GM21576 (cell line): ENCODE measurements around the gene ABCA5.

Experiments
- ATAC-seq: cut with Tn5 transposase; IDR thresholded peaks from one replicate; pipeline ENCODE4 v1.9.1; 2021; ENCODE audit warnings: mild to moderate bottlenecking, moderate library complexity; ENCODE audit not compliant: unreplicated experiment

The ABCA5 gene, protein sequence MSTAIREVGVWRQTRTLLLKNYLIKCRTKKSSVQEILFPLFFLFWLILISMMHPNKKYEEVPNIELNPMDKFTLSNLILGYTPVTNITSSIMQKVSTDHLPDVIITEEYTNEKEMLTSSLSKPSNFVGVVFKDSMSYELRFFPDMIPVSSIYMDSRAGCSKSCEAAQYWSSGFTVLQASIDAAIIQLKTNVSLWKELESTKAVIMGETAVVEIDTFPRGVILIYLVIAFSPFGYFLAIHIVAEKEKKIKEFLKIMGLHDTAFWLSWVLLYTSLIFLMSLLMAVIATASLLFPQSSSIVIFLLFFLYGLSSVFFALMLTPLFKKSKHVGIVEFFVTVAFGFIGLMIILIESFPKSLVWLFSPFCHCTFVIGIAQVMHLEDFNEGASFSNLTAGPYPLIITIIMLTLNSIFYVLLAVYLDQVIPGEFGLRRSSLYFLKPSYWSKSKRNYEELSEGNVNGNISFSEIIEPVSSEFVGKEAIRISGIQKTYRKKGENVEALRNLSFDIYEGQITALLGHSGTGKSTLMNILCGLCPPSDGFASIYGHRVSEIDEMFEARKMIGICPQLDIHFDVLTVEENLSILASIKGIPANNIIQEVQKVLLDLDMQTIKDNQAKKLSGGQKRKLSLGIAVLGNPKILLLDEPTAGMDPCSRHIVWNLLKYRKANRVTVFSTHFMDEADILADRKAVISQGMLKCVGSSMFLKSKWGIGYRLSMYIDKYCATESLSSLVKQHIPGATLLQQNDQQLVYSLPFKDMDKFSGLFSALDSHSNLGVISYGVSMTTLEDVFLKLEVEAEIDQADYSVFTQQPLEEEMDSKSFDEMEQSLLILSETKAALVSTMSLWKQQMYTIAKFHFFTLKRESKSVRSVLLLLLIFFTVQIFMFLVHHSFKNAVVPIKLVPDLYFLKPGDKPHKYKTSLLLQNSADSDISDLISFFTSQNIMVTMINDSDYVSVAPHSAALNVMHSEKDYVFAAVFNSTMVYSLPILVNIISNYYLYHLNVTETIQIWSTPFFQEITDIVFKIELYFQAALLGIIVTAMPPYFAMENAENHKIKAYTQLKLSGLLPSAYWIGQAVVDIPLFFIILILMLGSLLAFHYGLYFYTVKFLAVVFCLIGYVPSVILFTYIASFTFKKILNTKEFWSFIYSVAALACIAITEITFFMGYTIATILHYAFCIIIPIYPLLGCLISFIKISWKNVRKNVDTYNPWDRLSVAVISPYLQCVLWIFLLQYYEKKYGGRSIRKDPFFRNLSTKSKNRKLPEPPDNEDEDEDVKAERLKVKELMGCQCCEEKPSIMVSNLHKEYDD (N-terminal part only)

DNA sequence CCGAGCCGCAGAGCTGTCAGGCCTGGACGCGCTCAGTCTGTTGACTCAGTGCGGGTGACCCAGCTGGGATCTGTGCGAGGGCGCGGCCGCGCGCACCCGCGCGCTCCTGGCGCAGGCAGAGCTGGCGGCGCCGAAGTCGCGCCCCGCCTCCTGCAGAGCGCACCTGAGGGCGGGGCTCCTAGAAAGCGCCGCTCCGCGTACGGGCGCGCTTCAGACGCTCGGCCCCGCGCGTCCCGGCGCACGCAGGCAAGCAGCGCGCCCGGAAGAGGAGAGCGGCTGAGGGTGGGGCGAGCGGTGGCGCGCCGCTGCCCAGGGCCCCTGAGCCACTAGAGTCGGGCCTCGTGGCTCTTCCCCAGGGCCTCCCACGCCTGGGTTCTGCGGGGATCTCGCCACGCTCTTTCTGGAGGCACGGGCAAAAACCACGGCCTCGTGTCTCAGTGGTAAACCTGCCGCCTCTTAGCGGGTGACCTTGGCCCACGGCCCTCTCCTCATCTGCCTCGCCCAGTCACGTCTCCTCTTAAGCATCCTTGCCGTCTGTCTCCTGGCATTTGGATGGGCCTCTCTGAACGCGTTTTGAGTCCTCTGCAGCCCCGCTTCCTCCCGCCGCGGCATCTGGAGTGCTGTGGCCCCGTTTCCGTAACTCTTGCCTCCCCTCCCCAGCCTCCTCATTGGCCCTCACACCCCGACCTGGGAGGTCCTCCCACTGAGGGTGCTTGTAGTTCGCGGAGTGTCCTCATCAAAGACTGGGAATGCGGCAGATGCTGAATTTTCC is at the start of gene ABCA5:
Gene ABCA5, minus strand, starts transcription at position 74 of the 772 bp plus-strand sequence. CDS start 12,718 bp downstream, outside the sequence.
- peak; percentile 91 for ATAC-seq

GRCh38 chr17:69375229-69375628 is 48.3 kb upstream of the ABCA5 start:
- no peak for ATAC-seq

GRCh38 chr17:69373069-69373468 is 46.1 kb upstream of the ABCA5 start:
- no peak for ATAC-seq

DNA sequence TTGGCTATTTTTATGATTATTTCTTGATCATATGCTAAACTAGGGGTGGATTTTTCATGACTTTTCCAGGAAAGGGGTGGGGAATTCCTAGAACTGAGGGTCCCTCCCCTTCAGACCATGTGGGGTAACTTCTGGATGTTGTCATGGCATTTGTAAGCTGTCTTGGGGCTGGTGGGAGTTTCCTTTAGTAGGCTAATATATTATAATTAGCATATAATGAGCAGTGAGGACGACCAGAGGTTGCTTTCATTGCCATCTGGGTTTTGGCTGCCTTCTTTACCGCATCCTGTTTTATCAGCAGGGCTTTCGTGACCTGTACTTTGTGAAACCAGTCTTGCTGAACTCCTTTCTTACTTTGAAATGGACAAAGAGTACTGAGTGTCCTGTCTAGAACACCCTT is 40.4 kb upstream of the ABCA5 start:
- ATAC-seq, result no peak

GRCh38 chr17:69363488-69364210 is 36.7 kb upstream of the ABCA5 start:
- no peak for ATAC-seq

DNA sequence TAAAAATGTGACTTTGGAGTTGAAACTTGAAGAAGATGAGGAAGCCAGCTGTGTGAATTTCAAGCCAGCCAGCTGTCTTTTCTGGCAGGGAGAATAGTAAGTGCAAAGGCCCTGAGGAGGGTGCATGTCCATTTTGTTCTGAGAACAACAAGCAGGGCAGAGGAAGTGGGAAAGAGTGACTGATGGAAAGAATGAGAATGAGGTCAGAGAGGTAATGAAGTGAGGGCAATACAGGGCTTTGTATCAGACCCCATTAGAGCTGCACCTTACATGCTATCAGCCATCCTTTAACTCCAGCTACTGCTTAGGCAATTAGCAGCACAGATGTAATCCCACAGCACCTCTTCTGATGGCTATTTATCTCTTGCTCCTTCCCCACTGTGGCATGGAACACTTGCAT is 34.2 kb upstream of the ABCA5 start:
- no peak for ATAC-seq

DNA sequence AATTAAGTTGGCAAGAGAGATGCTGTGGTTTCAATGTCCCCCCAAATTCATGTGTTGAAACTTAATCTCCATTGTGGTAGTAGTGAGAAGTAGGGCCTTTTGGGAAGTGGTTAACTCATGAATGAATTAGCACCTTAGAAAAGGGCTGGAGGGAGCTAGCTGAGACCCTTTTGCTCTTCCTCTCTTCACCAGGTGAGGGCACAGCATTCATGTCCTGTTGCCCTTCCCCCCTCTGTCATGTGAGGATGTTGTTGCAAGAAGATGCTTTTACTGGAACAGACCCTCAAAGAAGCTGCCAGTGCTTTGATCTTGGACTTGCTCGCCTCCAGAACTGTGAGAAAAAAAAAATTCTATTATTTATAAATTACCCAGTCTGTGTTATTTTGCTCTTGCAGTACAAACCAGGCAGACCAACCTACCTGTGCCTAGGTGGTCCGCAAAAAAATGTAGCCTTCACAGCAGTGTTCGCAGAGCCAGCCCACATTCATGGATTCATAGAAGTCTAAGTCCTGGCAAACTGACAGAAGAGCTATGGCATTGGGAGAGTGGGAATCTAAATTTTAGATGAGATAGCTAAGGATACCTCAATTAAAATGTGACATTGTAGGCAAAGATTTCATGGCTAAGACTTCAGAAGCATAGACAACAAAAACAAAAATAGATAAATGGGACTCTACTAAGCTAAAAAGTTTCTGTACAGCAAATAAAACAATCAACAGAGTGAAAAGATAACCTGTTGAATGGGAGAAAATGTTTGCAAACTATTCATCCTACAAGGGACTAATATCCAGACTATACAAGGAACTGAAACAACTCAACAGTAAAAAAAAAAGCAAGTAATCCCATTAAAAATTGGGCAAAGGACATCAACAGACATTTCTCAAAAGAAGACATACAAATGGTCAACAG is 32.0 kb upstream of the ABCA5 start:
- ATAC-seq, result peak; percentile 49

- no peak for ATAC-seq
These were observed 30.8 kb upstream of the ABCA5 start for GRCh38 chr17:69357701-69358100.

DNA sequence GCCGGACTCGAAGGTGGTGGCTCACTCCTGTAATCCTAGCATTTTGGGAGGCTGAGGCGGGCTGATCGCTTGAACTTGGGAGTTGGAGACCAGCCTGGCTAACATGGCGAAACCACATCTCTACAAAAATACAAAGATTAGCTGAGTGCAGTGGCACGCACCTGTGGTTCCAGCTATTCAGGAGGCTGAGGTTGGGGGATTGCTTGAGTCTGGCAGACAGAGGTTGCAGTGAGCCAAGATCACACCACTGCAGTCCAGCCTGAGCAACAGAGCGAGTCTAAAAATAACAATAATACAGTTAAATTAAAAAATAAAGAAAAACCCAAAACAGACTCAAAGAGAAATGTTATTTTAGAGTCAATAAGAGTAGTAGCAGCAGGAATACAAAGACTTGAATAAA is 29.7 kb upstream of the ABCA5 start:
- no peak for ATAC-seq

- no peak for ATAC-seq
These were observed 24.0 kb upstream of the ABCA5 start for GRCh38 chr17:69350911-69351310.

- no peak for ATAC-seq
These were observed 21.5 kb upstream of the ABCA5 start for GRCh38 chr17:69348429-69348828.

DNA sequence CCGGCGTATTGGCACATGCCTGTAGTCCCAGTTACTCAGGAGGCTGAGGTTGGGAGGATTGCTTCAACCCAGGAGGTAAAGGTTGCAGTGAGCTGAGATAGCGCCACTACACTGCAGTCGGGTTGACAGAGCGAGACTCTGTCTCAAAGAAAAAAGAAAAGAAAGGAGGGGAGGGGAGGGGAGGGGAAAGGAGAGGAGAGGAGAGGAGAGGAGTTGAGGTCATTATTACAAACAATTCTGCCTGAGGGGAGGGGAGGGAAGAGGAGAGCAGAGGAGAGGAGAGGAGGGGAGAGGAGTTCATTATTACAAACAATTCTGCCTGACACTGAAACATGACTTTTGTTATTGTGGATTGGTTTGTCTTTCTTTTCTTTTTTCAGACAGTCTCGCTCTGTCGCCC is 19.8 kb upstream of the ABCA5 start:
- no peak for ATAC-seq

DNA sequence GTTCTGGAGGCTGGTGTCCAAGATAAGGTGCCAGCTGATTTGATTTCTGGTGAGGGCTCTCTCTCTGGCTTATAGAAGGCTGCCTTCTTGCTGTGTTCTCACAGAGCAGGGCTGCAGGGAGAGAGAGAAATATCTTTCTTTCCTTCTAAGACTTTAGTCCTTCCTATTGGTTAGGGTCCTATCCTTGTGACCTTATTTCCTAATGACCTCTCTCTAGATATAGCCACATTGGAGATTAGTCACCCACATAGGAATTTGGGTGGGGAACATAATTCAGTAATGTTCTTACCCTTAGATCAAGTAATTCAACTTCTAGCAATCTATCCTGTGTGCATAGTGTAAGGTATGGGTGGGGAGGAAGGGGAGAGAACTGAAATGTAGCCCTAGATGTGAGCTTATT is 18.0 kb upstream of the ABCA5 start:
- no peak for ATAC-seq

DNA sequence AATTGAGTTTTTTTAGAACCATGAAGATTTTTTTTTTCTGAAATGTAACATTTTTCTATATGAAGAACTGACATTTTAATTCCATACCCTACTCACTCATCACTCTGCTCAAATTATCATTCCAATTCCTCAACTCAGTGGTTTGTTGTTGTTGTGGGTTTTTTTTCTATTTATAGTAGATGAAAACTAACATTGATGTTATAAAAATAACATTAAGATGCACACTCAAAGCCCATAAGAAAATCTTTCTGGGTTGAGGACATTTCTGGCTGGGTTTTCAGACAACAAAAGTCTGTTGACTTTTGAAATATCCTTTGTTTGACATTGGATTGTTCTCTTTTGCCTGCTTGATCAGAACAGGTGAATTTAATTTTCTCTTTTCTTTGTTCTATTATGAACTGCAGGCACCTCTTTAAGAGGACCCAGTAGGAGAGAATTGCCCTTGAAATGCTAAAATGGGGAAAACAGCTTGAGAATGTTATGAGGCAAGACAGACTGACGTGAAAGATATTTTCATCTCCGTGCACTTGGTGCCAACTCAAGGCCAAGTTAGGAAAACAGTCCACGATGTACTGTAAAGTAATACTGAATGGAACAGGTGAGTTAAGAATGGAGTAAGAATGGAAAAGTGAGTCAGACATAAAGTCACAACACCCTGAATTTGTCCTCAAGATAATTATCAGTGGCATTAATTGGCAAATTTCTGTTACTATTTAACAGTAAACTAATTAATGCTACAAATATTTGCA is 16.1 kb upstream of the ABCA5 start:
- no peak for ATAC-seq

GRCh38 chr17:69339937-69340336 is 13.0 kb upstream of the ABCA5 start:
- ATAC-seq, result no peak

- ATAC-seq, result no peak
These were observed 10.1 kb upstream of the ABCA5 start for GRCh38 chr17:69336996-69337395.

DNA sequence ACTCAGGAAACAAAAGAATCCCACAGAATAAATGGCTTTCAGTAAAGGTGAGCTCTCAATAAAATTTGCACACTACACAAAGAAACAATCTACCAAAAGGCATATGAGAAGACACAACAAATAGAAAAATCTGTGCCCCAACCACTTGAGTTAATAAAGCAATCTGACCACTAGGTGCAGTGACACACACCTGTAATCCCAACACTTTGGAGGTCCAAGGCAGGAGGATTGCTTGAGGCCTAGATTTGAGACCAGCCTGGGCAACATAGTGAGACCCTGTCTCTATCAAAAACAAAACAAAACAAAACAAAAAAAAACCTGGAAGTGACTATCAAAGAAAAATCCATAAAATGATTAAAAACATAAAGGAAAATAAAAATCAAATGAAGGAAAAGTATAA is 9.6 kb upstream of the ABCA5 start:
- ATAC-seq, result no peak

DNA sequence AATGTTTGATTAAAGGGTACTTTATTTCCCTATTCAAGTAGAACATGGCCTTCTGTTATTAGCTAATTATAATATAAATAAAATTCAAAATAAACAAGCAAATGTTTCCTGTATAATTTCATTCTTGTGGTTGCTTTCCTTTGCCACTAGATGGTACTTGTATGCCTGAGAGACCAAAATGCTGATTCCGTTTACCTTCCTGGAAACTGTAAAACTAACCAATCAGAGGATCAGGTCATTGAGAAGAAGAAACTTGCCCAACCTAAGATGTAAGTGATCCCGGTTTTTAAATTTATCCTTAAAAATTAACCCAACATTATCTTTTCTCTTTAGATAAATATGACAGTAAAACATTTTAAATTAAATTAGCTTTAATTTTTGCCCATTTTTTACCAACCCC is 8.1 kb upstream of the ABCA5 start:
- ATAC-seq, result no peak
